ENCODE results near the gene NCAPH2.

The NCAPH2 gene

DNA sequence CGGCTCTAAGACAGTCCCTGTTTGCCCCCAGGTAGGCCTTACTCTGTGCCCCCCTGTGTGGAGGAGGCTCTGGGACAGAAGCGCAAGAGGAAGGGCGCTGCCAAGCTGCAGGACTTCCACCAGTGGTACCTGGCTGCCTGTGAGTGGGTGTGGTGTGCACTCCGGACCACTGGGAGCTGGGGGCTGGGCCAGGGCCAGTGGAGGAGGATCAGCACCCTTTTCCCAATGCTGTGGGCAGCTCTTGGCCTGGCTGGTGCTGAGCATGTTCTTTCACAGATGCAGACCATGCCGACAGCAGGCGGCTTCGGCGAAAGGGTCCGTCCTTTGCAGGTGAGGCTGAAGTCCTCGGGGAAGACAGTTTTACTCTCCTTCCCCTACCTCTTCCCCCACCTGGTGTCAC lies 13.7 kb downstream of the NCAPH2 start:
- Histone ChIP-seq H3K4me3 (ENCODE audit: low read depth, low read length) (no peak overlapping the region), H3K36me3 (replicated peaks) (peaks cover 21% of the 10 kb centered on the region), H3K27me3 (replicated peaks) (no peaks in the 10 kb centered on the region), H3K27ac (no peak overlapping the region)
- no peak for DNase-seq
- TF ChIP-seq, protein P1, sequence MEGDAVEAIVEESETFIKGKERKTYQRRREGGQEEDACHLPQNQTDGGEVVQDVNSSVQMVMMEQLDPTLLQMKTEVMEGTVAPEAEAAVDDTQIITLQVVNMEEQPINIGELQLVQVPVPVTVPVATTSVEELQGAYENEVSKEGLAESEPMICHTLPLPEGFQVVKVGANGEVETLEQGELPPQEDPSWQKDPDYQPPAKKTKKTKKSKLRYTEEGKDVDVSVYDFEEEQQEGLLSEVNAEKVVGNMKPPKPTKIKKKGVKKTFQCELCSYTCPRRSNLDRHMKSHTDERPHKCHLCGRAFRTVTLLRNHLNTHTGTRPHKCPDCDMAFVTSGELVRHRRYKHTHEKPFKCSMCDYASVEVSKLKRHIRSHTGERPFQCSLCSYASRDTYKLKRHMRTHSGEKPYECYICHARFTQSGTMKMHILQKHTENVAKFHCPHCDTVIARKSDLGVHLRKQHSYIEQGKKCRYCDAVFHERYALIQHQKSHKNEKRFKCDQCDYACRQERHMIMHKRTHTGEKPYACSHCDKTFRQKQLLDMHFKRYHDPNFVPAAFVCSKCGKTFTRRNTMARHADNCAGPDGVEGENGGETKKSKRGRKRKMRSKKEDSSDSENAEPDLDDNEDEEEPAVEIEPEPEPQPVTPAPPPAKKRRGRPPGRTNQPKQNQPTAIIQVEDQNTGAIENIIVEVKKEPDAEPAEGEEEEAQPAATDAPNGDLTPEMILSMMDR (IDR thresholded peaks at IDR 0.05; ENCODE audit: low read depth, low read length, missing control alignments) = no peak
- in situ Hi-C loops (cut with HindIII; ENCODE audit: low pct_ligation_motif_present, low sequenced_read_pairs) = no loop called here

DNA sequence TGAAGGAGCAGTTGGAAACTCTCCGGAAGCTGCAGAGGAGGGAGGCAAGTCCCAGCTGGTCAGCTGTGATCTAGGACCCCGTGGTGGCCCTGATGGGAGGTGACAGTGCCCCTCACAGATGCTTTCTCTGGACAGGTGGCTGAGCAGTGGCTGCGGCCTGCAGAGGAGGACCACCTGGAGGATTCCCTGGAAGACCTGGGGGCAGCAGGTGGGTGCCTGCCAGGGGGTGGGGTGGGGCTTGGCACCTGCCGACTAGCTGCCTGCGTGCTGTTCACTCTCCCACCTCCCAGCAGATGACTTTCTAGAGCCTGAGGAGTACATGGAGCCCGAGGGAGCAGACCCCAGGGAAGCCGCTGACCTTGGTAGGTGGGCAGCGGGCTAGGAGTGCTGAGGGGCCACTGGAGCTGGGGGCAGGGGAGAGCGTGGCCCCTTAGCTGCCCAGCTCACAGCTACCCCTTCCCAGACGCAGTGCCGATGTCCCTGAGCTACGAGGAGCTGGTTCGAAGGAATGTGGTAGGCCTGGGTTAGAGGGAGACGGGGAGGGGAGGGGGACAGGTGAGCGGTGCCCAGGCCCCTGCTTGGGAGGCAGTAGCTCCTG lies 14.3 kb downstream of the NCAPH2 start:
- H3K36me3 ChIP-seq (replicated peaks) = peaks cover 21% of the 10 kb centered on the region
- no peak overlapping the region for H3K27ac ChIP-seq
- TF ChIP-seq, protein P1 (IDR thresholded peaks at IDR 0.05; ENCODE audit: low read depth, low read length, missing control alignments) = no peak
- DNase-seq = no peak
- in situ Hi-C loops (cut with HindIII; ENCODE audit: low pct_ligation_motif_present, low sequenced_read_pairs) = no loop called here
- H3K27me3 ChIP-seq (replicated peaks) = no peaks in the 10 kb centered on the region
- no peak overlapping the region for H3K4me3 ChIP-seq (ENCODE audit: low read depth, low read length)

DNA sequence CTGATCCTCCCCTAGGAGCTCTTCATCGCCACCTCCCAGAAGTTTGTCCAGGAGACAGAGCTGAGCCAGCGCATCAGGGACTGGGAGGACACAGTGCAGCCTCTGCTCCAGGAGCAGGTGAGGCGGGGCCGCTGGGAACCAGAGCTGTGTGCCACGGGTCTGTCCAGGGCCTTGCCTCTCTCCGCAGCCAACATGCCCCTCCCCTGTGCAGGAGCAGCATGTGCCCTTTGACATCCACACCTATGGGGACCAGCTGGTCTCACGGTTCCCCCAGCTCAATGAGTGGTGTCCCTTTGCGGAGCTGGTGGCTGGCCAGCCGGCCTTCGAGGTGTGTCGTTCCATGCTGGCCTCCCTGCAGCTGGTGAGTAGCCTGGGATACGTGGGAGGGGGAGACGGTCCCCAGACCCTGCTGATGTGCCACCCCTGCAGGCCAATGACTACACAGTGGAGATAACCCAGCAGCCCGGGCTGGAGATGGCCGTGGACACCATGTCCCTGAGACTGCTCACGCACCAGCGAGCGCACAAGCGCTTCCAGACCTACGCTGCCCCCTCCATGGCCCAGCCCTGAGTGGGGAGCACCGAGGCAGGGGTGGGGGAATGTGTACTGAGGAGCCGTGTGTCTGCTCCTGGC lies 14.9 kb downstream of the NCAPH2 start:
- no peak overlapping the region for H3K4me3 ChIP-seq (ENCODE audit: low read depth, low read length)
- no peaks in the 10 kb centered on the region for H3K27me3 ChIP-seq (replicated peaks)
- TF ChIP-seq, protein P1 (IDR thresholded peaks at IDR 0.05; ENCODE audit: low read depth, low read length, missing control alignments) = no peak
- peaks cover 21% of the 10 kb centered on the region for H3K36me3 ChIP-seq (replicated peaks)
- H3K27ac ChIP-seq = no peak overlapping the region
- DNase-seq = no peak
- in situ Hi-C loops (cut with HindIII; ENCODE audit: low pct_ligation_motif_present, low sequenced_read_pairs) = no loop called here

DNA sequence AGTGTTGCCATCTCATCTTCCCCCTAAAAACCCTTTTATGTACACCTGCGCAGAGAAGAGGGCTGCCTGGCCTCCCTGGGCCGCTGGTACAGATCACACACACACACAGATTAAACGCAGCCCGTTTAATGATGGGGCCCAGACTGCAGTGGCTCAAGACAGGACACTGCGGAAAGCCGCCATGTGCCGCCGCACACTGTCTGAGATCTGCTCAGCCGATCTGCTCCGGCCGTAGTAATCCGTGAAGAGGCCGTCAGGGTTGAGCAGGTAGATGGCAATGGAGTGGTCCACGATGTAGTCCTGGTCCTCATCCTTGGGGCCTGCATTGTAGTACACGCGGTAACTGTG lies 15.4 kb downstream of the NCAPH2 start:
- no peak for DNase-seq
- Histone ChIP-seq H3K36me3 (replicated peaks) (peaks cover 21% of the 10 kb centered on the region), H3K27me3 (replicated peaks) (no peaks in the 10 kb centered on the region), H3K4me3 (ENCODE audit: low read depth, low read length) (no peak overlapping the region), H3K27ac (no peak overlapping the region)
- TF ChIP-seq, protein P1 (IDR thresholded peaks at IDR 0.05; ENCODE audit: low read depth, low read length, missing control alignments) = no peak
- in situ Hi-C loops (cut with HindIII; ENCODE audit: low pct_ligation_motif_present, low sequenced_read_pairs) = no loop called here

DNA sequence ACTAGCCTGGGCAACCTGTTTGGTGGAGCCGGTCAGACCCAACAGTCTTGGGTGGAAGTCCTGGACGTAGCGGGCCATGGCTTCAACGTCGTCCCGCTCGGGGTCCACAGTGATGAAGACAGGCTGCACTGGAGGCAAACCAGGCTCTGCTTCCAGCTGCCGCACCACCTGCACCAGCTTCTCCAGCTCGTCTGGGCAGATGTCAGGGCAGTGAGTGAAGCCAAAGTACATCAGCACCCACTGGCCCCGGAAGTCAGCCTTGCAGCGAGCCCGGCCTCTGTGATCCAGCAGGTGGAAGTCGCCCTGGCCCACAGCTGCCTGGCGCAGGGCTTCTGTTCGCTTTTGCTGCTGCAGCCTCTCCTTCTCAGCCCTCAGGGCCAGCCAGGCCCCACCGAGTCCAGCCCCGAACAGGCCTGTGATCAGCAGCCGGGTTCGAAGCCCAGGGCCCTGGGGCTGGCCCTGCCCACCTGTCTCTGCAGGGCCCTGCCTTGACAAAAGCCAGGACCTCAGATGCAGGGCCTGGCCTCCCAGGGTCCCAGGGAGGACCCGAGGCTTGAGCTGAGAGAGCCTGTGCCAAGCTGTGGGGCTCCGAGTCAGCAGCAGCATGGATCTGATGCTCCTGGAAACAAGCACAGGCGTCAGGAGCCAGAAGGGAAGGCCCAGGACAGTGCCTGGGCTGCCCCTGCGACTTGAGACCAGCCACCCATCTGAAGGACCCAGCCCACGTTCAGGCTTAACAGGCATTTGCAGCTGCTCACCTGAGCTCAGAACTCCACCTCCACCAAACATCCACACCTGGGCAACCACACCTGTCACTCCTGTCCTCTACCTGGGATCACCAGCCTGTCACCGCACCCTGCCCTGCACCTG lies 16.0 kb downstream of the NCAPH2 start:
- H3K4me3 ChIP-seq (ENCODE audit: low read depth, low read length) = peak overlapping the region; percentile 70
- in situ Hi-C loops (cut with HindIII; ENCODE audit: low pct_ligation_motif_present, low sequenced_read_pairs) = no loop called here
- H3K27ac ChIP-seq = no peak overlapping the region
- H3K36me3 ChIP-seq (replicated peaks) = peaks cover 21% of the 10 kb centered on the region
- no peak for DNase-seq
- H3K27me3 ChIP-seq (replicated peaks) = no peaks in the 10 kb centered on the region
- TF ChIP-seq, protein P1 (IDR thresholded peaks at IDR 0.05; ENCODE audit: low read depth, low read length, missing control alignments) = no peak
